Upper lobe of left lung (tissue), 6 donors: Measurements from ENCODE around the gene DHRS13. TPM values are rescaled to one million over a fixed set of nuclear protein-coding genes. Genes with fewer than 3 reads are reported as not detected.

Experiments used
- ATAC-seq, 2 donors: fragments of 200-7000 bp; cut with Tn5 transposase; one replicate each; pipeline ENCODE4 v1.9.1; 2022; ENCODE audit warnings: mild to moderate bottlenecking in 2 of 2, moderate library complexity in 2 of 2; ENCODE audit not compliant: low FRiP score in 2 of 2
- DNase-seq, 2 donors: peaks; one replicate each; pipeline ENCODE4 v3.0.0-alpha.2; 2019 to 2020
- H3K27ac ChIP-seq, 4 donors: fragments of 200-600 bp; sonication (generic); one replicate each; pipeline ENCODE4 v1.5.1; 2016 to 2019
- H3K27me3 ChIP-seq, 4 donors: fragments of 200-600 bp; sonication (generic); one replicate each; pipeline ENCODE4 v1.5.1; 2017 to 2019
- H3K36me3 ChIP-seq, 4 donors: fragments of 200-600 bp; sonication (generic); one replicate each; pipeline ENCODE4 v1.5.1; 2016 to 2019
- H3K4me1 ChIP-seq, 4 donors: fragments of 200-600 bp; sonication (generic); one replicate each; pipeline ENCODE4 v1.5.1; 2018 to 2019
- H3K4me3 ChIP-seq, 4 donors: fragments of 200-600 bp; sonication (generic); one replicate each; pipeline ENCODE4 v1.5.1; 2017 to 2019; ENCODE audit warnings: mild to moderate bottlenecking in 2 of 4, moderate library complexity in 1 of 4
- H3K9me3 ChIP-seq, 4 donors: fragments of 200-600 bp; sonication (generic); one replicate each; pipeline ENCODE4 v1.5.1; 2018 to 2019
- CTCF ChIP-seq, 6 experiments: fragments of 450-650 bp in 4 of 6; fragments of 200-600 bp in 2 of 6; sonication (generic) in 2 of 6; IDR thresholded peaks; one replicate each; pipeline ENCODE4 v1.5.1; 2016 to 2019; ENCODE audit warnings: antibody characterized with exemption in 6 of 6
- EP300 ChIP-seq, 4 donors: sonication (generic); formaldehyde crosslinking; IDR thresholded peaks; one replicate each; pipeline ENCODE4 v1.5.1; 2017; ENCODE audit warnings: antibody characterized with exemption in 4 of 4, control low read depth in 2 of 4
- POLR2A ChIP-seq, 4 donors: fragments of 450-650 bp; IDR thresholded peaks; one replicate each; pipeline ENCODE4 v1.5.1; 2016 to 2017; ENCODE audit warnings: antibody characterized with exemption in 4 of 4, mild to moderate bottlenecking in 2 of 4
- POLR2AphosphoS5 ChIP-seq, 2 donors: sonication (generic); formaldehyde crosslinking; IDR thresholded peaks; one replicate each; pipeline ENCODE4 v1.5.1; 2017; ENCODE audit warnings: antibody characterized with exemption in 2 of 2
- WGBS, 2 donors: methylation state at CpG; one replicate each; pipeline ENCODE4 v1.1.5; 2017 to 2018; 5-methylcytosine and 5-hydroxymethylcytosine counted together
- total RNA-seq, 6 donors: library from RNA; depleted of rRNA in 4 of 6; stranded (reverse); fragments of >200 nt in 4 of 6; gene quantifications; one replicate each; pipeline versions ENCODE4 v1.1.0 to v1.2.1, GENCODE V29; 2016 to 2021
- donor health status: DM: no; HTN: no; CAD: no; lungs with moderate emphysema.
- donor health status: DM: no; HTN: yes; CAD: no; lungs with severe emphysema.

DHRS13 gene
- total RNA-seq, 6 donors from 2014 or later: 2.1 to 21.8 (median 15.0) TPM

- Histone ChIP-seq H3K27ac (peak overlapping the region in 3 of 4 donors; percentile 74 to 96 (median 96)), H3K36me3 (peaks cover 4 to 26% (median 9%) of the 10 kb centered on the region in 4 donors), H3K9me3 (no peaks in the 10 kb centered on the region), H3K27me3 (no peaks in the 10 kb centered on the region), H3K4me3 (no peak overlapping the region), H3K4me1 (peaks cover 35 to 51% (median 42%) of the 10 kb centered on the region in 4 donors)
- WGBS, 2 donors: 90 to 91% methylated on average over 4 of the region's 4 CpGs
- DNase-seq: no peak
- no peak for TF ChIP-seq POLR2AphosphoS5 (IDR thresholded peaks at IDR 0.05)
- no peak for TF ChIP-seq EP300 (IDR thresholded peaks at IDR 0.05)
- no peak for TF ChIP-seq POLR2A (IDR thresholded peaks at IDR 0.05)
- TF ChIP-seq CTCF (IDR thresholded peaks at IDR 0.05): no peak
- no peak for ATAC-seq
Observed at GRCh38 chr17:28892024-28892423, 10.9 kb downstream of the DHRS13 start.

- Histone ChIP-seq H3K36me3 (peaks cover 7 to 33% (median 16%) of the 10 kb centered on the region in 4 donors), H3K4me3 (no peak overlapping the region), H3K27me3 (no peaks in the 10 kb centered on the region), H3K27ac (peak overlapping the region in 2 of 4 donors; percentile 96), H3K9me3 (no peaks in the 10 kb centered on the region), H3K4me1 (peaks cover 30 to 44% (median 38%) of the 10 kb centered on the region in 4 donors)
- ATAC-seq: no peak
- WGBS, 2 donors: 87 to 90% methylated on average over 1 of the region's 1 CpG
- no peak for TF ChIP-seq CTCF (IDR thresholded peaks at IDR 0.05)
- no peak for TF ChIP-seq POLR2AphosphoS5 (IDR thresholded peaks at IDR 0.05)
- no peak for TF ChIP-seq POLR2A (IDR thresholded peaks at IDR 0.05)
- TF ChIP-seq EP300 (IDR thresholded peaks at IDR 0.05): no peak
- DNase-seq: no peak
Observed at GRCh38 chr17:28891201-28891600, 11.7 kb downstream of the DHRS13 start.

- H3K27me3 ChIP-seq: no peaks in the 10 kb centered on the region
- 75 to 80% methylated on average over 5 of the region's 5 CpGs for WGBS, 2 donors
- ATAC-seq (no peak), DNase-seq (no peak)
- H3K36me3 ChIP-seq: peaks cover 16 to 45% (median 26%) of the 10 kb centered on the region in 4 donors
- peaks cover 20 to 32% (median 31%) of the 10 kb centered on the region in 4 donors for H3K4me1 ChIP-seq
- TF ChIP-seq CTCF (IDR thresholded peaks at IDR 0.05) (no peak), POLR2AphosphoS5 (IDR thresholded peaks at IDR 0.05) (no peak), POLR2A (IDR thresholded peaks at IDR 0.05) (no peak), EP300 (IDR thresholded peaks at IDR 0.05) (no peak)
- no peak overlapping the region for H3K27ac ChIP-seq
- H3K9me3 ChIP-seq: no peaks in the 10 kb centered on the region
- H3K4me3 ChIP-seq: no peak overlapping the region
Observed at GRCh38 chr17:28889996-28890395, 12.9 kb downstream of the DHRS13 start.

GRCh38 chr17:28888832-28889231, 14.0 kb downstream of the DHRS13 start:
- Histone ChIP-seq H3K9me3 (no peaks in the 10 kb centered on the region), H3K4me1 (peaks cover 13 to 26% (median 20%) of the 10 kb centered on the region in 4 donors), H3K36me3 (peaks cover 16 to 57% (median 38%) of the 10 kb centered on the region in 4 donors), H3K27me3 (no peaks in the 10 kb centered on the region), H3K27ac (no peak overlapping the region), H3K4me3 (no peak overlapping the region)
- no peak for TF ChIP-seq EP300 (IDR thresholded peaks at IDR 0.05)
- TF ChIP-seq POLR2AphosphoS5 (IDR thresholded peaks at IDR 0.05): no peak
- no peak for TF ChIP-seq CTCF (IDR thresholded peaks at IDR 0.05)
- no peak for TF ChIP-seq POLR2A (IDR thresholded peaks at IDR 0.05)
- DNase-seq (no peak), ATAC-seq (no peak)
- WGBS, 2 donors: 92 to 93% methylated on average over 7 of the region's 7 CpGs

GRCh38 chr17:28887871-28888471, 14.9 kb downstream of the DHRS13 start:
- DNase-seq (peak in 1 of 2 donors; percentile 33), ATAC-seq (no peak)
- WGBS, 2 donors: 86 to 93% methylated on average over 7 to 12 of the region's 12 CpGs

More at GRCh38 chr17:28887871-28888471, 14.9 kb downstream of the DHRS13 start:
- H3K4me1 ChIP-seq: peaks cover 7 to 18% (median 12%) of the 10 kb centered on the region in 4 donors
- no peak for TF ChIP-seq CTCF (IDR thresholded peaks at IDR 0.05)
- TF ChIP-seq POLR2A (IDR thresholded peaks at IDR 0.05): no peak
- TF ChIP-seq EP300 (IDR thresholded peaks at IDR 0.05): no peak
- no peak for TF ChIP-seq POLR2AphosphoS5 (IDR thresholded peaks at IDR 0.05)
- no peaks in the 10 kb centered on the region for H3K27me3 ChIP-seq
- H3K4me3 ChIP-seq: no peak overlapping the region
- H3K27ac ChIP-seq: no peak overlapping the region
- H3K36me3 ChIP-seq: peaks cover 16 to 65% (median 47%) of the 10 kb centered on the region in 4 donors
- no peaks in the 10 kb centered on the region for H3K9me3 ChIP-seq
